Right lobe of liver (tissue), 6 donors: ENCODE measurements around the gene C4A. TPM values are rescaled to one million over a fixed set of nuclear protein-coding genes. Genes with fewer than 3 reads are reported as not detected.
A peak's percentile ranks its signal among the peaks of the same experiment; 100 is the strongest.

ENCODE experiments used
- ATAC-seq, 4 donors: fragments of 200-7000 bp; cut with Tn5 transposase; one replicate each; pipeline ENCODE4 v1.9.1; 2020; ENCODE audit warnings: mild to moderate bottlenecking in 4 of 4, moderate library complexity in 4 of 4
- DNase-seq, 3 donors: peaks; one replicate each; pipeline ENCODE4 v3.0.0-alpha.2; 2020
- H3K27ac ChIP-seq, 3 donors: fragments of 200-600 bp; one replicate each; pipeline ENCODE4 v1.8.0; 2022
- H3K27me3 ChIP-seq, 2 donors: fragments of 200-600 bp; one replicate each; pipeline ENCODE4 v1.8.0; 2022
- H3K36me3 ChIP-seq, 4 donors: fragments of 200-600 bp; sonication (generic) in 1 of 4; one replicate each; pipeline versions ENCODE4 v1.5.1 to v1.8.0; 2017 to 2022; ENCODE audit warnings: control low read depth in 1 of 4
- H3K4me1 ChIP-seq, 4 donors: fragments of 200-600 bp; sonication (generic) in 1 of 4; one replicate each; pipeline versions ENCODE4 v1.5.1 to v1.8.0; 2017 to 2022; ENCODE audit warnings: control low read depth in 1 of 4
- H3K4me3 ChIP-seq, 3 donors: fragments of 200-600 bp; one replicate each; pipeline ENCODE4 v1.8.0; 2022
- H3K9me3 ChIP-seq, 4 donors: fragments of 200-600 bp; sonication (generic) in 1 of 4; one replicate each; pipeline versions ENCODE4 v1.5.1 to v1.8.0; 2017 to 2022; ENCODE audit warnings: control low read depth in 1 of 4
- CTCF ChIP-seq, 4 donors: fragments of 200-600 bp in 3 of 4; fragments of 450-650 bp in 1 of 4; IDR thresholded peaks; one replicate each; pipeline versions ENCODE4 v1.5.1 to v1.8.0; 2016 to 2022; ENCODE audit warnings: antibody characterized with exemption in 4 of 4, mild to moderate bottlenecking in 2 of 4
- POLR2A ChIP-seq: fragments of 450-650 bp; IDR thresholded peaks from one replicate; pipeline ENCODE4 v1.6.1; 2017; ENCODE audit warnings: antibody characterized with exemption, mild to moderate bottlenecking
- WGBS: methylation state at CpG from one replicate; pipeline ENCODE4 v1.1.6; 2018; ENCODE audit warnings: low coverage, low lambda C conversion rate; ENCODE audit not compliant: insufficient coverage; ENCODE audit errors: missing lambda C conversion rate; 5-methylcytosine and 5-hydroxymethylcytosine counted together
- intact Hi-C, 2 donors: fragments of 100-400 bp; cut with DNase I; formaldehyde crosslinking; loops; one replicate each; pipeline versions ENCODE4 v1.11.2 to v1.14.1; 2022
- total RNA-seq, 6 experiments: library from RNA; depleted of rRNA in 2 of 6; stranded (reverse); fragments of >200 nt in 2 of 6; fragmentation: NEBNext Ultra II Directional in 3 of 6; extraction: Animal tissue kit (Norgen Biotek cat#: 25700) in 3 of 6; gene quantifications; one replicate each; pipeline versions ENCODE4 v1.1.0 to v1.2.4, GENCODE V29; 2016 to 2023
- donor health status: DM: no; HTN: yes; CAD: no.
- donor health status: DM: no; HTN: no; CAD: no.
- donor health status: DM: no; HTN: no; CAD: no.
- donor health status: DM: no; HTN: yes; CAD: no.
- donor health status: DM: no; HTN: yes; CAD: no.

The C4A gene
- total RNA-seq, 6 experiments from 2014 or later: 1,495 to 2,818 (median 2,205) TPM

- no peak for ATAC-seq
- intact Hi-C loops: no loop called here
Observed at GRCh38 chr6:31940256-31940664, 41.6 kb upstream of the C4A start.

GRCh38 chr6:31943742-31944141 is 38.1 kb upstream of the C4A start:
- no peaks in the 10 kb centered on the region for H3K9me3 ChIP-seq
- intact Hi-C loops: no loop called here
- no peak for ATAC-seq
- H3K4me1 ChIP-seq: peaks cover 0 to 42% (median 19%) of the 10 kb centered on the region in 4 donors
- H3K27ac ChIP-seq: peak overlapping the region in 1 of 3 donors; percentile 91
- H3K4me3 ChIP-seq: no peak overlapping the region
- WGBS: 83% methylated on average over 1 of the region's 3 CpGs
- no peaks in the 10 kb centered on the region for H3K27me3 ChIP-seq
- no peak for TF ChIP-seq POLR2A
- TF ChIP-seq CTCF (IDR thresholded peaks at IDR 0.05): no peak
- DNase-seq: no peak
- peaks cover 0 to 58% (median 21%) of the 10 kb centered on the region in 4 donors for H3K36me3 ChIP-seq

More at GRCh38 chr6:31940256-31940664, 41.6 kb upstream of the C4A start:
- DNase-seq: no peak
- 34% methylated on average over 6 of the region's 6 CpGs for WGBS
- Histone ChIP-seq H3K36me3 (peaks cover 0 to 59% (median 15%) of the 10 kb centered on the region in 4 donors), H3K27ac (no peak overlapping the region), H3K4me1 (peaks cover 0 to 34% (median 16%) of the 10 kb centered on the region in 4 donors), H3K4me3 (no peak overlapping the region), H3K27me3 (no peaks in the 10 kb centered on the region), H3K9me3 (no peaks in the 10 kb centered on the region)
- no peak for TF ChIP-seq CTCF (IDR thresholded peaks at IDR 0.05)
- TF ChIP-seq POLR2A: no peak

- no peaks in the 10 kb centered on the region for H3K9me3 ChIP-seq
- DNase-seq: no peak
- peaks cover 0 to 58% (median 21%) of the 10 kb centered on the region in 4 donors for H3K36me3 ChIP-seq
- H3K27ac ChIP-seq: peak overlapping the region; percentile 51 to 91 (median 66)
- H3K4me1 ChIP-seq: peaks cover 0 to 41% (median 19%) of the 10 kb centered on the region in 4 donors
- peak in 1 of 4 donors; percentile 17 for ATAC-seq
- no peaks in the 10 kb centered on the region for H3K27me3 ChIP-seq
- H3K4me3 ChIP-seq: peak overlapping the region in 1 of 3 donors; percentile 78
- 59% methylated on average over 5 of the region's 9 CpGs for WGBS
- TF ChIP-seq POLR2A (no peak), CTCF (IDR thresholded peaks at IDR 0.05) (no peak)
- intact Hi-C loops: no loop called here
Observed at GRCh38 chr6:31945154-31945506, 36.7 kb upstream of the C4A start.

GRCh38 chr6:31945507-31946369 is 36.1 kb upstream of the C4A start, which contains the start of gene CFB:
Gene CFB (plus strand): TSS chr6:31946095. CDS start chr6:31946222, 127 bp downstream.
- peak within 1 kb of the TSS; percentile 89 to 96 (median 91) for H3K27ac ChIP-seq
- no peaks in the 10 kb centered on the region for H3K9me3 ChIP-seq
- DNase-seq: peak; percentile 89 to 98 (median 96)
- WGBS: 10% methylated on average over 6 of the region's 11 CpGs
- TF ChIP-seq POLR2A (peak; percentile 98), CTCF (IDR thresholded peaks at IDR 0.05) (no peak)
- H3K36me3 ChIP-seq: peaks cover 0 to 58% (median 24%) of the 10 kb centered on the region in 4 donors
- intact Hi-C loops: no loop called here
- ATAC-seq: peak; percentile 76 to 96 (median 89)
- H3K27me3 ChIP-seq: no peaks in the 10 kb centered on the region
- H3K4me3 ChIP-seq: peak within 1 kb of the TSS; percentile 57 to 92 (median 78)
- peaks cover 0 to 37% (median 19%) of the 10 kb centered on the region in 4 donors for H3K4me1 ChIP-seq
